Breast epithelium (tissue), 3 donors: ENCODE results near the gene BARHL1.
"Not testable (repeated sequence)": the region's sequence is repeated elsewhere in the genome, so short reads cannot be mapped to it uniquely, and the experiment has no call there.

Experiments
- POLR2A ChIP-seq: fragments of 450-650 bp; IDR thresholded peaks from one replicate; pipeline ENCODE4 v1.6.1; 2016; ENCODE audit warnings: antibody characterized with exemption, mild to moderate bottlenecking, moderate library complexity
- TF ChIP-seq, protein P1 (sequence below), 3 donors: fragments of 450-650 bp; IDR thresholded peaks; one replicate each; pipeline ENCODE4 v1.5.1; 2016 to 2017; ENCODE audit warnings: antibody characterized with exemption in 3 of 3, mild to moderate bottlenecking in 3 of 3, moderate library complexity in 3 of 3

DNA sequence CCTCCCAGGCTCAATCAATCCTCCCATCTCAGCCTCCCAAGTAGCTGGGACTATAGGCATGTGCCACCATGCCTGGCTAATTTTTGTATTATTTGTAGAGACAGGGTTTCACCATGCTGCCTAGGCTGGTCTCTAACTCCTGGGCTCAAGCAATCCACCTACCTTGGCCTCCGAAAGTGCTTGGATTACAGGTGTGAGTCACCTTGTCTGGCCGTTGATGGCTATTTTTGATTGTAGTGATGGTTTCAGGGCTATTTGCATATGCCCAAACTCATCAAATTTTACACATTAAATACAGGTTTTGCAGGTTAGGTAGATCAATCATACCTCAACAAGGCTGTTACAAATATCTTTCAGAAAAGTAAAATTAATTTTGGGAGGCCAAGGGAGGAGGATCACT is 13.6 kb upstream of the BARHL1 start:
- not testable (repeated sequence) for TF ChIP-seq POLR2A
- TF ChIP-seq, protein P1, sequence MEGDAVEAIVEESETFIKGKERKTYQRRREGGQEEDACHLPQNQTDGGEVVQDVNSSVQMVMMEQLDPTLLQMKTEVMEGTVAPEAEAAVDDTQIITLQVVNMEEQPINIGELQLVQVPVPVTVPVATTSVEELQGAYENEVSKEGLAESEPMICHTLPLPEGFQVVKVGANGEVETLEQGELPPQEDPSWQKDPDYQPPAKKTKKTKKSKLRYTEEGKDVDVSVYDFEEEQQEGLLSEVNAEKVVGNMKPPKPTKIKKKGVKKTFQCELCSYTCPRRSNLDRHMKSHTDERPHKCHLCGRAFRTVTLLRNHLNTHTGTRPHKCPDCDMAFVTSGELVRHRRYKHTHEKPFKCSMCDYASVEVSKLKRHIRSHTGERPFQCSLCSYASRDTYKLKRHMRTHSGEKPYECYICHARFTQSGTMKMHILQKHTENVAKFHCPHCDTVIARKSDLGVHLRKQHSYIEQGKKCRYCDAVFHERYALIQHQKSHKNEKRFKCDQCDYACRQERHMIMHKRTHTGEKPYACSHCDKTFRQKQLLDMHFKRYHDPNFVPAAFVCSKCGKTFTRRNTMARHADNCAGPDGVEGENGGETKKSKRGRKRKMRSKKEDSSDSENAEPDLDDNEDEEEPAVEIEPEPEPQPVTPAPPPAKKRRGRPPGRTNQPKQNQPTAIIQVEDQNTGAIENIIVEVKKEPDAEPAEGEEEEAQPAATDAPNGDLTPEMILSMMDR (IDR thresholded peaks at IDR 0.05), result not testable (repeated sequence)
